PC-3 (cell line): Measurements from ENCODE around the gene ME2. TPM values are rescaled to one million over a fixed set of nuclear protein-coding genes. Genes with fewer than 3 reads are reported as not detected.
A peak's percentile ranks its signal among the peaks of the same experiment; 100 is the strongest.
"Not testable (repeated sequence)": the region's sequence is repeated elsewhere in the genome, so short reads cannot be mapped to it uniquely, and the experiment has no call there.

ENCODE experiments used
- ATAC-seq: fragments of 200-7000 bp; cut with Tn5 transposase; 2 replicates; pipeline ENCODE4 v1.9.1; 2020; ENCODE audit warnings: mild to moderate bottlenecking, moderate library complexity
- BruUV-seq: library from RNA; stranded (reverse); fragments of 400-500 nt; replicated peaks from 2 replicates; lab custom pipeline; 2021; lab: Mats Ljungman, UMichigan
- CTCF ChIA-PET: fragments of 300-600 bp; sonication (Branson Sonifier 250); formaldehyde crosslinking; loops from one replicate; lab custom pipeline; 2022; ENCODE audit warnings: antibody characterized with exemption; lab: Charles Lee
- POLR2A ChIA-PET: fragments of 300-600 bp; sonication (Branson Sonifier 250); formaldehyde crosslinking; loops from one replicate; lab custom pipeline; 2022; ENCODE audit warnings: antibody characterized with exemption; ENCODE audit not compliant: unreplicated experiment; lab: Charles Lee
- DNase-seq: peaks from one replicate; pipeline ENCODE4 v3.0.0-alpha.2; 2015
- H2AFZ ChIP-seq: fragments of 300-600 bp; sonication (generic); 2 replicates; pipeline ENCODE4 v1.6.0; 2016; ENCODE audit warnings: antibody characterized with exemption, low read length
- H3F3A ChIP-seq: fragments of 300-600 bp; sonication (generic); one replicate; pipeline ENCODE4 v1.6.0; 2017; ENCODE audit warnings: antibody characterized with exemption, low read length, control low read depth, mild to moderate bottlenecking; ENCODE audit not compliant: unreplicated experiment
- H3K27ac ChIP-seq: fragments of 300-600 bp; sonication (generic); 2 replicates; pipeline ENCODE4 v1.5.1; 2016; ENCODE audit warnings: mild to moderate bottlenecking, low read length
- H3K27me3 ChIP-seq: fragments of 300-600 bp; sonication (generic); 2 replicates; pipeline ENCODE4 v1.6.1; 2016; ENCODE audit warnings: low read length, mixed read lengths
- H3K36me3 ChIP-seq: fragments of 300-600 bp; sonication (generic); 2 replicates; pipeline ENCODE4 v1.6.1; 2016; ENCODE audit warnings: low read depth, mixed run types, low read length, mixed read lengths
- H3K4me1 ChIP-seq: fragments of 300-600 bp; sonication (generic); 2 replicates; pipeline ENCODE4 v1.5.1; 2016; ENCODE audit warnings: low read length; ENCODE audit not compliant: insufficient read depth
- H3K4me2 ChIP-seq: fragments of 300-600 bp; sonication (generic); 2 replicates; pipeline ENCODE4 v1.6.0; 2016; ENCODE audit warnings: low read length
- H3K4me3 ChIP-seq: fragments of 300-600 bp; sonication (generic); 2 replicates; pipeline ENCODE4 v1.5.1; 2016; ENCODE audit warnings: mild to moderate bottlenecking, low read length, mixed read lengths
- H3K79me2 ChIP-seq: fragments of 300-600 bp; sonication (generic); 2 replicates; pipeline ENCODE4 v1.6.1; 2017; ENCODE audit warnings: low read length, mixed read lengths
- H3K9ac ChIP-seq: fragments of 300-600 bp; sonication (generic); 2 replicates; pipeline ENCODE4 v1.6.0; 2016; ENCODE audit warnings: mild to moderate bottlenecking, low read length
- H3K9me2 ChIP-seq: fragments of 300-600 bp; sonication (generic); replicated peaks from 2 replicates; pipeline ENCODE4 v1.6.1; 2016; ENCODE audit warnings: mixed run types, low read length, mixed read lengths
- H3K9me3 ChIP-seq: fragments of 300-600 bp; sonication (generic); 2 replicates; pipeline ENCODE4 v1.6.1; 2016; ENCODE audit warnings: low read length, mixed read lengths
- H4K20me1 ChIP-seq: fragments of 300-600 bp; sonication (generic); 2 replicates; pipeline ENCODE4 v1.6.1; 2016; ENCODE audit warnings: low read length, mixed read lengths
- EZH2 ChIP-seq: fragments of 300-600 bp; sonication (generic); IDR thresholded peaks from one replicate; pipeline ENCODE4 v1.6.1; 2017; ENCODE audit warnings: antibody characterized with exemption, mild to moderate bottlenecking, low read length; ENCODE audit not compliant: unreplicated experiment
- EZH2phosphoT487 ChIP-seq: fragments of 300-600 bp; sonication (generic); IDR thresholded peaks from 2 replicates; pipeline ENCODE4 v1.6.1; 2018; ENCODE audit warnings: mild to moderate bottlenecking, antibody characterized with exemption, low read length, borderline replicate concordance
- intact Hi-C: fragments of 100-400 bp; cut with micrococcal nuclease; formaldehyde crosslinking; loops from 2 replicates; pipeline ENCODE4 v1.9.0; 2023
- total RNA-seq: library from RNA; depleted of rRNA; stranded (reverse); fragments of >200 nt; gene quantifications from 2 replicates; pipeline ENCODE4 v1.2.3, GENCODE V29; 2014
- TF ChIP-seq, protein P1 (sequence below): fragments of 300-600 bp; sonication (generic); conservative IDR thresholded peaks from 2 replicates; pipeline ENCODE4 v1.5.1; 2017; ENCODE audit warnings: antibody characterized with exemption, low read depth, mild to moderate bottlenecking, low read length

Gene ME2
- total RNA-seq, 1 experiment from 2014 or later: 29.1 TPM

DNA sequence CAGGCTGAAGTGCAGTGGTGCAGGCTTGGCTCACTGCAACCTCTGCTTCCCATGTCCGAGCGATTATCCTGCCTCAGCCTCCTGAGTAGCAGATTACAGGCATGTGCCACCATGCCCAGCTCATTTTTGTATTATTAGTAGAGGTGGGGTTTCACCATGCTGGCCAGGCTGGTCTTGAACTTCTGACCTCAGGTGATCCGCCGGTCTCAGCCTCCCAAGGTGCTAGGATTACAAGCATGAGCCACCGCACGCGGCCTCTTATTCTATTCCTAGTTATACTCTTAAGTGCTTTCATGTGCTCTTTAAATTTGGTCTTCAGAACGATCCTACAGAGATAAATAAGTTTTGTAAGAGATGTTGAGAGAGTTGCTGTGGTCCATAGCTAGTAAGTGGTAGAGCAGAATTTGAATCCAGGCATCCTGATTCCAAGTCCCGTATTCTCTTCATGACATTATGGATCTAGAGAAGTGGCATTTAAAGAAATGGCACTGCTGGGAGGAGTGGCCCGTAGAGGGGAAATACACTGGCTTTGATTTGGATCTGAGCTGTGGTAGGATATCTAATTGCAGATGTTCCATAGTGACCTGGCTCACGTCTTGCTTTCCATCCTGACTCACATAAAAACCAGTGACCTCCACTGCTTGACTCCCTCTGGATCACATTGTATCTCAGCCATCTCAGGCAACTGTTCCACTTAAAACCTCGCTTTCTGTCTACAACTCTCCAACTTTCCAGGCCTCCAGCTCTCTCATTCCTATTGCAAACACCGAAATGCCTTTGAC is 22.8 kb upstream of the ME2 start:
- Histone ChIP-seq H2AFZ (no peak overlapping the region), H3K9me2 (no peaks in the 10 kb centered on the region), H3K4me1 (no peaks in the 10 kb centered on the region), H3K27ac (no peak overlapping the region), H3K9me3 (no peaks in the 10 kb centered on the region), H3K36me3 (no peaks in the 10 kb centered on the region), H3K4me2 (no peak overlapping the region), H4K20me1 (no peaks in the 10 kb centered on the region), H3K9ac (no peak overlapping the region), H3K79me2 (no peaks in the 10 kb centered on the region), H3K27me3 (no peaks in the 10 kb centered on the region), H3K4me3 (no peak overlapping the region), H3F3A (no peaks in the 10 kb centered on the region)
- intact Hi-C loops: no loop called here
- TF ChIP-seq EZH2: no peak
- no peak for TF ChIP-seq EZH2phosphoT487
- TF ChIP-seq, protein P1, sequence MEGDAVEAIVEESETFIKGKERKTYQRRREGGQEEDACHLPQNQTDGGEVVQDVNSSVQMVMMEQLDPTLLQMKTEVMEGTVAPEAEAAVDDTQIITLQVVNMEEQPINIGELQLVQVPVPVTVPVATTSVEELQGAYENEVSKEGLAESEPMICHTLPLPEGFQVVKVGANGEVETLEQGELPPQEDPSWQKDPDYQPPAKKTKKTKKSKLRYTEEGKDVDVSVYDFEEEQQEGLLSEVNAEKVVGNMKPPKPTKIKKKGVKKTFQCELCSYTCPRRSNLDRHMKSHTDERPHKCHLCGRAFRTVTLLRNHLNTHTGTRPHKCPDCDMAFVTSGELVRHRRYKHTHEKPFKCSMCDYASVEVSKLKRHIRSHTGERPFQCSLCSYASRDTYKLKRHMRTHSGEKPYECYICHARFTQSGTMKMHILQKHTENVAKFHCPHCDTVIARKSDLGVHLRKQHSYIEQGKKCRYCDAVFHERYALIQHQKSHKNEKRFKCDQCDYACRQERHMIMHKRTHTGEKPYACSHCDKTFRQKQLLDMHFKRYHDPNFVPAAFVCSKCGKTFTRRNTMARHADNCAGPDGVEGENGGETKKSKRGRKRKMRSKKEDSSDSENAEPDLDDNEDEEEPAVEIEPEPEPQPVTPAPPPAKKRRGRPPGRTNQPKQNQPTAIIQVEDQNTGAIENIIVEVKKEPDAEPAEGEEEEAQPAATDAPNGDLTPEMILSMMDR: no peak
- DNase-seq (no peak), ATAC-seq (no peak)
- CTCF ChIA-PET: no interaction called here
- POLR2A ChIA-PET: no interaction called here
- BruUV-seq: no TSS peak

DNA sequence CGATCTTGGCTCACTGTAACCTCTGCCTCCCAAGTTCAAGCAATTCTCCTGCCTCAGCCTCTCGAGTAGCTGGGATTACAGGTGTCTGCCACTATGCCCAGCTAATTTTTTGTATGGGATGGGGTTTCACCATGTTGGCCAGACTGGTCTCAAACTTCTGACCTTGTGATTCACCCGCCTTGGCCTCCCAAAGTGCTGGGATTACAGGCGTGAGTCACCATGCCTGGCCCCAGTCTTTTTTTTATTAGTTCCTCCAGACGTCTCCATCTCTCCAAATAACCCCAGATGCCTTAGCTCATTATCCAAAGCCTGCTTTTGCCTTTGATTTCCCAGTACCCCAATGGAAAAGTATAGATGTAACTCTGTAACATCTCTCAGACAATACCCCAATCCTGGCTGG is 21.8 kb upstream of the ME2 start:
- H3K9ac ChIP-seq, H3K27me3 ChIP-seq, BruUV-seq, H3K9me2 ChIP-seq, H3K4me2 ChIP-seq, H3K4me3 ChIP-seq, H3F3A ChIP-seq, H3K79me2 ChIP-seq, H3K36me3 ChIP-seq, DNase-seq, H3K27ac ChIP-seq, H3K9me3 ChIP-seq, intact Hi-C loops, H4K20me1 ChIP-seq, CTCF ChIA-PET, POLR2A ChIA-PET, H3K4me1 ChIP-seq, H2AFZ ChIP-seq: not testable (repeated sequence)
- peak; percentile 22; the same call in 1 of the 2 replicates for ATAC-seq

DNA sequence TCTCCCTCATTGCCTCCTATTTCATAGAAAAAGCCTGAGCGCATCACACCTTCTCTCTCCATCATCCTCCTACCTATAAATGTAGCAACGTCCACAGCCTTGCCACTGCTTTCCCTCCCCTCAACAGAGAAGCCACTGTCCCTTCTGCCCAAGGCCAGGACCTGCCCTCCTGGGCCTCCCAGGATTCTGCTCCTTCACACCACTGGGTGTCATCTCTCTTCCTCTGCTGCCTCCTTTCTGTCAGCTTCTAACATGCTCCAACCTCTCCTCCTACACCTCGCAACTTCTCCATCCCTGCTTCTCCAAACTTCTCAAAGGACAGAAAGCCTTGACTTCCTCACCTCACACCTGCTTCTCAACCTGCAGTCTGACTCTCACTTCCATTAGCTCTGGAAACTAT is 21.2 kb upstream of the ME2 start:
- ChIA-PET CTCF (no interaction called here), POLR2A (no interaction called here)
- no peak for DNase-seq
- H3K4me1 ChIP-seq: no peaks in the 10 kb centered on the region
- no peak overlapping the region for H3K27ac ChIP-seq
- ATAC-seq: peak; percentile 31; the same call in 1 of the 2 replicates
- H3K36me3 ChIP-seq: no peaks in the 10 kb centered on the region
- no peaks in the 10 kb centered on the region for H3F3A ChIP-seq
- H3K9ac ChIP-seq: no peak overlapping the region
- no peak overlapping the region for H2AFZ ChIP-seq
- H3K4me3 ChIP-seq: no peak overlapping the region
- TF ChIP-seq EZH2phosphoT487 (no peak), EZH2 (no peak)
- TF ChIP-seq, protein P1: no peak
- H3K27me3 ChIP-seq: no peaks in the 10 kb centered on the region
- BruUV-seq: no TSS peak
- H3K79me2 ChIP-seq: no peaks in the 10 kb centered on the region
- intact Hi-C loops: no loop called here
- no peaks in the 10 kb centered on the region for H4K20me1 ChIP-seq
- H3K4me2 ChIP-seq: no peak overlapping the region
- H3K9me2 ChIP-seq: no peaks in the 10 kb centered on the region
- no peaks in the 10 kb centered on the region for H3K9me3 ChIP-seq
